AML-193 (cell line): Measurements from ENCODE around the gene ZNF146.
"Not testable (repeated sequence)": the region's sequence is repeated elsewhere in the genome, so short reads cannot be mapped to it uniquely, and the experiment has no call there.

Experiments used
- DNase-seq, 2 experiments: peaks; one replicate each; lab custom pipeline; 2025; lab: John Stamatoyannopoulos, UW

ZNF146 gene

DNA sequence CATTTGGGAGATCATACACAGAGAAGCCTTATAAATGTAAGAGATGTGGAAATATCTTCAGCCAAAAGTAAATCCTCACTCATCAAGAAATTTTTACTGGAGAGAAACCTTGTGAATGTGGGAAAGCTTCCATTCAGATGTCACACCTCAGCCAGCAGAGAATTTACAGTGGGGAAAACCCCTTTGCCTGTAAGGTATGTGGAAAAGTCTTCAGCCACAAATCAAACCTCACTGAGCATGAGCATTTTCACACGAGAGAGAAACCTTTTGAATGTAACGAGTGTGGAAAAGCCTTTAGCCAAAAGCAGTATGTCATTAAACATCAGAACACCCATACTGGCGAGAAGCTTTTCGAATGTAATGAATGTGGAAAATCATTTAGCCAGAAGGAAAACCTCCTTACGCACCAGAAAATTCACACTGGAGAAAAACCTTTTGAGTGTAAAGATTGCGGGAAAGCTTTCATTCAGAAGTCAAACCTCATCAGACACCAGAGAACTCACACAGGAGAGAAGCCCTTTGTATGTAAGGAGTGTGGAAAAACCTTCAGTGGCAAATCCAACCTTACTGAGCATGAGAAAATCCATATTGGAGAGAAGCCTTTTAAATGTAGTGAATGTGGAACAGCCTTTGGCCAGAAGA is 21.5 kb downstream of the ZNF146 start:
- no peak for DNase-seq

DNA sequence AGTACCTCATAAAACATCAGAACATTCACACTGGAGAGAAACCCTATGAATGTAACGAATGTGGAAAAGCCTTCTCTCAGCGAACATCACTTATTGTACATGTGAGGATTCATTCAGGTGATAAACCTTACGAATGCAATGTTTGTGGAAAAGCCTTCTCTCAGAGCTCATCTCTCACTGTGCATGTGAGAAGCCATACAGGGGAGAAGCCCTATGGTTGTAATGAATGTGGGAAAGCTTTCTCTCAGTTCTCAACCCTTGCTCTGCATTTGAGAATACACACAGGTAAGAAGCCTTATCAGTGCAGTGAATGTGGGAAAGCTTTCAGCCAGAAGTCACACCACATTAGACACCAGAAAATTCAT is 22.0 kb downstream of the ZNF146 start:
- DNase-seq: no peak

DNA sequence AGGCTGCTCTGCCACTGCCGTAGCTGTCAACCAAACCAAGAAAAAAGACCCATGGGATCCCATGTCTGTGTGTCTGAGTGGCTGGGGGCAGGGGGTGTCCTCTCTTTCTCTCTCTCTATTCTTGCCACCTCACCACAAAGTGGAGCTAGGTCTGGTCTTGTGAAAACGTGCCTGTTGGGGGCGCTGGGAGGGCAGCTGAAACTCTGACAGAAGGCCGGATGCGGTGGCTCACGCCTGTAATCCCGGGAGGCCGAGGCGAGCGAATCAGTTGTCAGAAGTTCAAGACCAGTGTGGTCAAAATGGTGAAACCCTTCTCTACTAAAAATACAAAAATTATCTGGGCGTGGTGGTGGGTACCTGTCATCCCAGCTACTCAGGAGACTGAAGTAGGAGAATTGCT is 29.2 kb downstream of the ZNF146 start:
- no peak for DNase-seq

DNA sequence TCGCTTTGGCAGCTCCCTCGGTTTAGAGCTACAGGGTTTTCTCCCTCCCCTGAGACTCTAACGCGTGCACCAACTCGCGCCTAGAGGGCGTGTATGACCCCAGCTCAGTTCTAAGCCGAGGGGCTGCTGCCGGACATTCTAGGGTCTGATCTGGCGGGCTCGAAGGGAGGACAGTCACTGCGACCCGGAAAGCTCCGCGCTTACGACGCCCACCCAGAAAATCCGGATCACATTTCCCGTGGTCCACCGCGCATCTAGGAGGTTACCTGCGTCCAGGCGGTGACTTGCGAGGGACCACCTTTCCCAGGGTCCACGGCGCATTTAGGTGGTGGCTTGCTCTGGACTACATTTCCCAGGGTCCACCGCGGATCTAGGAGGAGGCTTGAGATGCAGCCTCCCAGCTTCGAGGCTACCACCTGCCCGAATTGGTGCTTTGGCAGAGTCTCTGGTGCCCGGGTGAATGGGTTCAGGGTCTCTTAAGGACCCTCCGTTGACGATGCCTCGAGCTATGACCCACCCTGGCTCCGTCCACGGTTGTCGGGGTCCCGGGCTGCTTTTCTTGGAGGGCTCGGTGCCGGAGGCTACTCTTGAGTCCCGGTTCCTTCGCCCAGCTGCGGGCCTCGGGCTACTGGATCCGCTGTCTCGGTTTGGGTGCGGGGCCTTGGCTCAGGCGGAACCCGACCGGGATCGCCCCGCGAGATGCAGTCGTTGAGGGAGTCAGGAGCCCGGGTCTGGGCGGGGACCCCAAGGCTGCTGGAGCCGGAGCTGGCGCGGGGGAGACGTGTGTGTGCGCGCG is 30.5 kb downstream of the ZNF146 start:
- DNase-seq: no peak

DNA sequence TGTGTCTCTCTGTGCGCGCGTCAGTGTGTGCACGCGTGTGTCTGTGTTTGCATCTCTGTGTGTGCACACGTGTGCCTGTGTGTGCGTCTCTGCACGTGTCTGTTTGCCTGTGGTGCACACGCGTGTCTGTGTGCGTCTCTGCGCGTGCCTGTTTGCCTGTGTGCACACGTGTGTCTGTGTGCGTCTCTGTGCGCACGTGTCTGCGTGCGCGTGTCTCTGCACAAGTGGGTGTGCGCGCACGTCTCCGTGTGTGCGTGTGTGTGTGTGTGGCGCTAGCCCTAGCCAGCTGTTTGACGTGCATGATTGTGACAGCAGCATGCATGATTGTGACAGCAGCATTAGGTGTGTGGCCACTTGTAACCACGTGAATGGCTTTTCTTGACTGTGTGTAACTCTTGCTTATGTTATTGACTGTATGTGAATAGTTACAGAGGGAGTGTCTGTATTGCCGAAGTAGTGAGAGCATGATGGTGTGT is 31.1 kb downstream of the ZNF146 start:
- DNase-seq: no peak

DNA sequence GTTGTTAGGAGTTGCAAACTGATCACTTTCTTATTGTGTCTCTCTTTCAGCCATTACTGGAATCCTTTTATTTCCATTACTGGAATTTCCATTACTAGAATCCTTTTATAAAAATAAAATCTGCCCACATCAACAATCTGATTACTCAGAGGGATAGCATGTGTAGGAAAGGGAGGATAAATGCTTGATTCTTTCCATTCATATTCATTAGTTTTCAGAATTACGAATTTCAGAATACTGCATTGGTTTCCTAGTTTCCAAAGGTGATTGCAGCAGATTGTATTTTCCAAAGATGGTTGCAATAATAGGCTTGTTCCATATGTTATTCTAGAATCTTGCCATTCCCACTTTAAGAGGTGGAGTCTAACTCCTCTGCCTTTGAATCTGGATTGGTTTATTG is 37.1 kb downstream of the ZNF146 start:
- DNase-seq: no peak

DNA sequence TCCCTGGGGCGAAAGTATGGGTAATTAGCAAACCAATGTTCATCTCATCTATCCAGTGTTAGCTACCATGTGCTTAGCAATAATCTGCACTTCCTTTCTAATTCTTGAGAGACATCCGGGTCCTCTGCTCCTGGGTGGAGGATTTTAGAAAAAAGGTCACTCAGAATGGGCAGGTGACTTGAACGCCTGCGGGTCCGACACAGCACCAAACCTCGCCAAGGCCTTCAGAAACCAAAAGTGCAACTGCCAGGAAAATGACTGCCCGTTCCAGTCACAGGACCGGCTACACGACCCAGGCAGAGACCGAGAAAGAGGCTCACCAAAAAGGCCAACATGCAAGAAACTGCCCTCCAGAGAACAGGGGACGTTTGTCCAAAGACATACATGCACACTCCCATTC is 39.9 kb downstream of the ZNF146 start:
- no peak for DNase-seq

DNA sequence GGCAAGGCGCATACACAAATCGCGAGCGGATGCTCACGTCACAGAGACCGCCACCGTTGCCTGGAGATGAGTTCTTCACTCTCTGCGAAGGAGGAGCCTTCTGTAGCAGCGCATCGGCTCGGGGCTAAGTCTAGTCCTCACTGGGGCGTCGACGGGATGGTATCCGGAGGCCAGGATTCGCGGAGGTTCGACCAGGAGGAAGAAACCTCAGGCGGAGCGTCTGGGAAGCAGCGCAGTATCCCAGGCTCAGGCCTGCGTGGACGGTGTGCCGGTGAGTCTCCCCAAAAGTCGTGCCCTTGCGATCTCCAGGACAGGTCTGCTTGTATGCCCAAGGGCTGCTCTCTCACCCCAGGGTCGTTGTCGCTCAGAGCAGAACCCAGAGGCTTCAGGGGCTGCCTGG is 40.4 kb downstream of the ZNF146 start:
- no peak for DNase-seq

DNA sequence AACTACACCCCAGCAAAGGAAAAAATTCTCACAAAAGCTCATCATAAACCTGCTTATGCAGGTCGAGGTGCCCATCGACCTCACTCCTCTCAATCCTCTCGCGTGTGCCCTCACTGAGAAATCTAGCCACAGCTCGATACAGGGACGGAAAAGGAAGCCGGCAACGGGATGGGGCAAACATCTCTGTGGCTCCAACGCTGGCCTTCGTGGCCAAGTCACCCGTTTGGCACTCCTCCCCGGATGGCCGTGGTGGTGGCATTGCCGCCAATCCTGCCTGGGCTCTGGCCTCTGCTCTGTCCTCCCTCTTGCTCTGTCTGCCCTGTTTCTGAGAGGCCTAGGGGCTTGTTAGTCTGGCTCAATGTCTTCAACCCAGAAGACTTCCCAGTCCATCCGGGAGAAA is 41.2 kb downstream of the ZNF146 start:
- no peak for DNase-seq

DNA sequence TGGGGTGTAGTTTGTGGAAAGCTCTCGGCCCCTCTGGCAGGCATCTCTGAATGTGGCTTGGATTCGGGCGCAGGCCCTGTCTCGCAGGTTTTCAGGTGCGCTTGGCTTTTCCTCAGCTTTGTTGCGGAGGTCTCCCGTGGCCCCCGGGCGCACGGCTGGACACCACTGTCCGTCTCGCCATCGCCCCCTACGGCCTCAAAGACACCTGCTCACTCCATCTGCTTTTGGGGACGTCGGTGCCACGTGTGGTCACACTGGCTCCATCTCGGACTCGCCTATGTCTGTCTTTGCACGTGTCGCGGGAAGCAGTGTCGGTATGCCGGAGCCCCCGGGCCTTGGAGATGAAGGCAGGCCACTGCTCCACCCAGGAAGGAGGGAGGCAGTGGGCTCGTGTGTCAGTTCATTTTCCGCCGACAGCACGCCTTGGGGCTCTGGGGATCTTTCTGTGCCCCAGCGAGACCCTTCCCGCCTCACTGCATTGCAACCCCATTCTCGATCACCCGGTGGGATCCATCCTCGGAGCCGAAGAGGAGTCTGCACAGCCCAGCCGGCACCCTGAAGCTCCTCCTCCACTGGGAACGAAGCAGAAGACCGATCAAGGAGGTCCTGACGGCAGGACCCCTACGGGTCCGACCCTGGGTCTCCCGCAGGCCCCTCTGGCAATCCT is 42.1 kb downstream of the ZNF146 start:
- DNase-seq: no peak

DNA sequence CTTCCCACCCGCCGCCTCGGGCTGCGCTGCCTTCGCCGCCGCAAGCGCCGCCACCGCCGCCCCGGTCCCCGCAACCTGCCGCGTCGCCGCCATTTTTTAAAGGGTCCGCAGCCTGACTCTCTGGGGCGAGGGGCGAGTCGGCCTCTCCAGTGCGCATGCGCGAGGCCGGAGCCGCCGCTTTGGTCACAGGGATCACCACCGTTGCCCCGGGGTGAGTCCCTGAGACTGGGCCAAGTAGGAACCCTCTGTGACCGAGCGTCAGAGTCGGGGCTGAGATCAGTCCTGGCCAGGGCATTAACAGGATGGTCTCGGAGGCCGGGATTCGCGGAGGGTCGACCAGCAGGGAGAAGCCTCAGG is 42.6 kb downstream of the ZNF146 start:
- no peak for DNase-seq

DNA sequence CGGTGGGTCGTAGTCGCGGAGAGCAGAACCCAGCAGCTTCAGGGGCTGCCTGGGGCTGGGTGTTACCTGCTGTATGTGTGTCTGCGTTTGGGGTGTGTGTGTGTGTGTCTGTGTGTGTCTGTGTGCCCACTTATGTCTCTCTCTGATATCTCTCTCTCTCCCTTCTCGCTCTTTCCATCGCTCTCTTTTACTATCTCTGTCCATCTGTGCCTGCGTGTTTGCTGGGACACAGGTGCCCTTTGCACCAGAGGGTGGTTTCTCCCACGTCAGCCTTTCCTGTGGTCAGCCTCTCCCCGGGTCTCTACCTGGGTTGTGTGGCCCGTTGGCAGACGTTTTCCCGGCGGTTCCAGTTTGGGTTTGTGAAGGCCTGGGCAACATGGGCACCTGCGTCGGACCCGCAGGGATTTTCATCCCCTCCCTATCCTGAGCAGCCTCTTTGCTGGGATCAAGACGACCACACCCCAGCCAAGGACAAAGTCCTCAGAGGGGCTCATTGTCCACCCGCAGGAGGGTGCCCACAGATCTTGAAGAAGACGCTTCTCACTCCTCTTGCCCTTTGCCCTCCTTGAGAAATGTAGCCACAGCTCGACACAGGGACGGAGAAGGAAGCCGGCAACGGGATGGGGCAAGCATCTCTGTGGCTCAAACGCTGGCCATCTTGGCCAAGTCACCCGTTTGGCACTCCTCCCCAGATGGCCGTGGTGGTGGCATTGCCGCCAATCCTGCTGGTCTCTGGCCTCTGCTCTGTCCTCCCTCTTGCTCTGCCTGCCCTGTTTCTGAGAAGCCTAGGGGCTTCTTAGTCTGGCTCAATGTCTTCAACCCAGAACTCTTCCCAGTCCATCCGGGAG is 43.3 kb downstream of the ZNF146 start:
- no peak for DNase-seq

DNA sequence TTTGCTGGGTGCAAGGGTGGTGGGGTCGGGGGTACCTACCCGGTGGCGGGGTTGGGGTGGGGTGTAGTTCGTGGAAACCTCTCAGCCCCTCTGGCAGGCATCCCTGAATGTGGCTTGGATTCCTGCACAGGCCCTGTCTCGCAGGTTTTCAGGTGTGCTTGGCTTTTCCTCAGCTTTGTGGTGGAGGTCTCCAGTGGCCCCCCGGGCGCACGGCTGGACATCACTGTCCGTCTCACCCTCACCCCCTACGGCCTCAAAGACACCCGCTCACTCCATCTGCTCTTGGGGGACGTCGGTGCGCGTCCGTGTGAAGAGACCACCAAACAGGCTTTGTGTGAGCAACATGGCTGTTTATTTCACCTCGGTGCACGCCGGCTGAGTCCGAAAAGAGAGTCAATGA is 44.3 kb downstream of the ZNF146 start:
- no peak for DNase-seq

DNA sequence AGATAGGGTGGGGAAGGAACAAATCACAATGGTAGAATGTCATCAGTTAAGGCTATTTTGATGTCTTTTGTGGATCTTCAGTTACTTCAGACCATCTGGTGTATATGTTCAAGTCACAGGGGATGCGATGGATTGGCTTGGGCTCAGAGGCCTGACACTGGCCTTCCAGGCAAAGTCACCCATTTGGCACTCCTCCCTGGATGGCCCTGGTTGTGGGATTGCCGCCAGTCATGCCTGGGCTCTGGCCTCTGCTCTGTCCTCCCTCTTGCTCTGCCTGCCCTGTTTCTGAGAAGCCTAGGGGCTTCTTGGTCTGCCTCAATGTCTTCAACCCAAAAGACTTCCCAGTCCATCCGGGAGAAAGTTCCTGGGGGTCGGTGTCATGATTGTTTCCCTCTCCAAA is 50.2 kb downstream of the ZNF146 start:
- DNase-seq: no peak

DNA sequence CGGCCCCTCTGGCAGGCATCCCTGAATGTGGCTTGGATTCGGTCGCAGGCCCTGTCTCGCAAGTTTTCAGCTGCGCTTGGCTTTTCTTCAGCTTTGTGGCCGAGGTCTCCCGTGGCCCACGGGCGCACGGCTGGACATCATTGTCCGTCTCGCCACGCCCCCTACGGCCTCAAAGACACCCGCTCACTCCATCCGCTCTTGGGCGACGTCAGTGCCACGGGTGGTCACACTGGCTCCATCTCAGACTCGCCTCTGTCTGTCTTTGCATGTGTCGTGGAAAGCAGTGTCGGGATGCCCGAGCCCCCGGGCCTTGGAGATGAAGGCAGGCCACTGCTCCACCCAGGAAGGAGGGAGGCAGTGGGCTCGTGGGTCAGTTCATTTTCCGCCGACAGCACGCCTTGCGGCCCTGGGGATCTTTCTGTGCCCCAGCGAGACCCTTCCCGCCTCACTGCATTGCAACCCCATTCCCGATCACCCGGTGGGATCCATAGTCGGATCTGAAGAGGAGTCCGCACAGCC is 51.0 kb downstream of the ZNF146 start:
- no peak for DNase-seq

DNA sequence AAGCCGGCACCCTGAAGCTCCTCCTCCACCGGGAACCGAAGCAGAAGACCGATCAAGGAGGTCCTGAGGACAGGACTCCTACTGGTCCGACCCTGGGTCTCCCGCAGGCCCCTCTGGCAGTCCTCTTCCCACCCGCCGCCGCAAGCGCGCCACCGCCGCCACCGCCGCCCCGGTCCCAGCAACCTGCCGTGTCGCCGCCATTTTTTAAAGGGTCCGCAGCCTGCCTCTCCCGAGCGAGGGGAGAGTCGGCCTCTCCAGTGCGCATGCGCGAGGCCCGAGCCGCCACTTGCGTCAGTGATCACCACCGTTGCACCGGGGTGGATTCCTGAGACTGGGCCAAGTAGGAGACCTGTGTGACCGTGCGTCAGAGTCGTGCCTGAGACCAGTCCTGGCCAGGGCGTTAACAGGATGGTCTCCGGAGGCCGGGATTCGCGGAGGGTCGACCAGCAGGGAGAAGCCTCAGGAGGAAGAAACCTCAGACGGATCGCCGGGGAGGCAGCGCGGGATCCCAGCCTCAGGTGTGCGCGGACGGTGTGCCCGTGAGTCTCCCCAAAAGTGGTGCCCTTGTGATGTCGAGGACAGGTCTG is 51.6 kb downstream of the ZNF146 start:
- no peak for DNase-seq

DNA sequence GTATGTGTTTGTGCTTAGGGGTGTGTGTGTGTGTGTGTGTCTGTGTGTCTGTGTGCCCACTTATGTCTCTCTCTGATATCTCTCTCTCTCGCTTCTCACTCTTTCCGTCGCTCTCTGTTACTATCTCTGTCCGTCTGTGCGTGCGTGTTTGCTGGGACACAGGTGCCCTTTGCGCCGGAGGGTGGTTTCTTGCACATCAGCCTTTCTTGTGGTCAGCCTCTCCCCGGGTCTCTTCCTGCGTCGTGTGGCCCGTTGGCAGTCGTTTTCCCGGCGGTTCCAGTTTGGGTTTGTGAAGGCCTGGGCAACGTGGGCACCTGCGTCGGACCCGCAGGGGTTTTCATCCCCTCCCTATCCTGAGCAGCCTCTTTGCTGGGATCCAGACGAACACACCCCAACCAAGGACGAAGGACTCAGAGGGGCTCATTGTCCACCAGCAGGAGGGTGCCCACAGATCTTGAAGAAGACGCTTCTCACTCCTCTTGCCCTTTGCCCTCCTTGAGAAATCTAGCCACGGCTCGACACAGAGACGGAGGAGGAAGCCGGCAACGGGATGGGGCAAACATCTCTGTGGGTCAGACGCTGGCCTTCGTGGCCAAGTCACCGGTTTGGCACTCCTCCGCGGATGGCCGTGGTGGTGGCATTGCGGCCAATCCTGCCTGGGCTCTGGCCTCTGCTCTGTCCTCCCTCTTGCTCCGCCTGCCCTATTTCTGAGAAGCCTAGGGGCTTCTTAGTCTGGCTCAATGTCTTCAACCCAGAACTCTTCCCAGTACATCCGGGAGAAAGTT is 52.3 kb downstream of the ZNF146 start:
- no peak for DNase-seq

DNA sequence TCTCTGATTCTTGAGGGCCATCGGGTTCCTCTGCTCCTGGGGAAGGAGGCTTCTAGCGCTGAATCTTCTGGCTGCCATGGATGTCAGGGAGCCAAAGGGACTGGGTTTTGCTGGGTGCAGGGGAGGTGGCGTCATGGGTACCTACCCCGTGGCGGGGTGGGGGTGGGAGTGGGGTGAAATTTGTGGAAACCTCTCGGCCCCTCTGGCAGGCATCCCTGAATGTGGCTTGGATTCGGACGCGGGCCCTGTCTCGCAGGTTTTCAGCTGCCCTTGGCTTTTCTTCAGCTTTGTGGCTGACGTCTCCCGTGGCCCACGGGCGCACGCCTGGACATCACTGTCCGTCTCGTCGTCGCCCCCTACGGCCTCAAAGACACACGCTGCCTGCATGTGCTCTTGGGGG is 53.2 kb downstream of the ZNF146 start:
- DNase-seq: not testable (repeated sequence)

DNA sequence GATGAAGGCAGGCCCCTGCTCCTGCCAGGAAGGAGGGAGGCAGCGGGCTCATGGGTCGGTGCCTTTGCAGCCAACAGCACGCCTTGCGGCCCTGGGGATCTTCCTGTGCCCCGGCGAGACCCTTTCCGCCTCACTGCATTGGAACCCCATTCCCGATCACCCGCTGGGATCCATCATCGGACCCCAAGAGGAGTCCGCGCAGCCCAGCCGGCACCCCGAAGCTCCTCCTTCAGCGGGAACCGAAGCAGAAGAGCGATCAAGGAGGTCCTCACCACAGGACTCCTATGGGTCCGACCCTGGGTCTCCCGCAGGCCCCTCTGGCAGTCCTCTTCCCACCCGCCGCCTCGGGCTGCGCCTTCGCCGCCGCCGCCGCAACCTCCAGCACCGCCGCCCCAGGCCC is 53.7 kb downstream of the ZNF146 start:
- DNase-seq: not testable (repeated sequence)

DNA sequence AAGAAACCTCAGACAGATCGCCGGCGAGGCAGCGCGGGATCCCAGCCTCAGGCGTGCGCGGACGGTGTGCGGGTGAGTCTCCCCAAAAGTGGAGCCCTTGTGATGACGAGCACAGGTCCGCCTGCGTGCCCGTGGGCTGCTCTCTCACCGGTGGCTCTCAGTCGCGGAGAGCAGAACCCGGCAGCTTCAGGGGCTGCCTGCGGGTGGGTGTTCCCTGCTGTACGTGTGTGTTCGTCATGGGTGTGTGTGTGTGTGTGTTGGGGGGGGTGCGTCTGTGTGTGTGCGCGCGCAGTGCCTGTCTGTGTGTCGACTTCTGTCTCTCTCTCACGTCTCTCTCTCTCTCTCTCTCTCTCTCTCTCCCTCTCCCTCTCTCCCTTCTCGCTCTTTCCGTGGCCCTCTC is 54.4 kb downstream of the ZNF146 start:
- not testable (repeated sequence) for DNase-seq
